Measurements from ENCODE around the gene OCSTAMP.

OCSTAMP gene

DNA sequence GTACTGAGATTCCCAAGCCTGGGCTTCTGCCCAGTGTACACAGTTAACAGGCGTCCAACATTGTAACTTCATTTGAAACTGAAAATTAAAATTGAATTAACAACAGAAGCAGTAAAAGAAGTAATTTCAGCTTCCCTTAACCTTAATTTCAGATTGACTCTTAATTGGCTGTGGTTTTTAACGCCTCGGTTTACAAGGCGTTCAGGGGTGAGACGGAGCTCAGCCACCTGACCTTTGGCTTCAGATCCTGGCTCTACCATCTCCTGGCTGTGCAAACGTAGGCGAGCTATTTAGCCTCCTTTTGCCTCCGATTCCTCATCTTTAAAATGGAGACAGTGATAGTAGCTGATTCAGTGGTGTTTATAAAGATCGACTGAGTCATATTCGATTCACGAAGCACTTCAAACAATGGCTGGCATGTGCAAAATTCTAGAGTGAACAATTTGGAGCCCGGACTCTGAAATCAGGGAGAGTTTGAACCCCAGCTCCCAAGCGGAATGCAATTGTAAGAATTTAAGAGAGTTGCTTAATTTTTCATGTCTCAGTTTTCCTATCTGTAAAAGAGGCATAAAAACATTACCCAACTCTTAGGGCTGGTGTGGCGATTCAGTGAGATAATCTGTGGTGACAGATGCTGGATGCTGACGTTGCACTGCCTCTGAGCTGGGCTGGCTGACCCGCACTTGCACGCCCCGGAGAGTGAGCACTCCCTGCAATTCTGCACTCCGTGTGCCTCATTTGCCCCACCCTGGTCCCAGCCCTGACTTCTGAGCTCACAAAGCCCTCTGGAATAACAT is 23.5 kb upstream of the OCSTAMP start:
- DNase-seq (ENCODE audit: low read depth in 2 of 3, low spot score in 2 of 3), result no peak

- no peak for DNase-seq (ENCODE audit: low read depth in 2 of 3, low spot score in 2 of 3)
Measured at GRCh38 chr20:46573234-46573633, 22.8 kb upstream of the OCSTAMP start.

DNA sequence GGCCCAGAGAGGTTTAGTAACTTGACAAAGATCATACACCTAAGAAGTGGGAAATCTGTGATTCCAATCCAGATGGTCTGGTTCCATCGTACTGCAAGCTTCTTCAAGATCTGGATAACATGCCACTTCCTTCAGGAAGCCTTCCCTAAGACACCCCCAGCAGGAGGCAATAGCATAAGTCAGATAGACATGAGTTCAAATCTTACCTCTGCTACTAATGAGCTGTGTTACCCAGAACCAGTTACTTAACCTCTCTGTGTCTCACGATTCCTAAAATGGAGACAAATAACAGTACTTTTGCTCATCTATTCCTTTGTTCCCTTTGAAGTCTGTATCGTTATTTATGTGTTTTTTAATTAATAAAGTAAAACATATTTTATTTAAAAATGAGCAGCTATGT is 22.3 kb upstream of the OCSTAMP start:
- no peak for DNase-seq (ENCODE audit: low read depth in 2 of 3, low spot score in 2 of 3)

DNA sequence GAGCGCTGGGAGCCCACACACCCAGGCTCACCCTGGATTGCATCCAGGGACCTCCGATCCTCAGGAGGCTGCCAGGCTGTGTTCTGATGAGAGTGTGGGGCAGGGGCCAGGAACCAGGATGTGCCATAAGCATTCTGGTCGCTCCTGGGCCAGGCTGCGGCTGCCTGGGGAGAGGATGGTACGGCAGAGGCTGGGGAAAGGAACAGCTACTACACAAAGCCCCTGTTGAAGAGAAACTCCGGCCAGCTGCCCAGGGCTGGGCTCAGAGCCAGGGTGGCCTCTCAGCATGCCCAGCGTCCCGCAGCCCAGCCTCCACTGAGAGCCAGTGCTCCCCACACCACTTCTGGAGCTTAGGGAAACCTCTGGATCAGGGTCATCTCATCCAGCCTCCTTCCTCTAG is 21.7 kb upstream of the OCSTAMP start:
- no peak for DNase-seq (ENCODE audit: low read depth in 2 of 3, low spot score in 2 of 3)

GRCh38 chr20:46571418-46571817 is 21.0 kb upstream of the OCSTAMP start:
- DNase-seq (ENCODE audit: low read depth in 2 of 3, low spot score in 2 of 3), result no peak

DNA sequence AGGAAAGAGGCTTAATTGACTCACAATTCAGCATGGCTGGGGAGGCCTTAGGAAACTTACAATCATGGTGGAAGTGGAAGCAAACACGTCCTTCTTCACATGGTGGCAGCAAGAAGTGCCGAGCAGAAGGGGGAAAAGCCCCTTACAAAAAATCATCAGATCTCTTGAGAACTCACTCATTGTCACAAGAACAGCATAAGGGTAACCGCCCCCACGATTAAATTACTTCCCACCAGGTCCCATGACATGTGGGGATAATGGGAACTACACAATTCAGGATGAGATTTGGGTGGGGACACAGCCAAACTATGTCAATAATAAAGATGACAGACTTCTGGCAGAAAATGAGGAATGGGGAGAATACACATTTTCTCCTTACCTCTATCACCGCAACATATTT is 20.5 kb upstream of the OCSTAMP start:
- no peak for DNase-seq (ENCODE audit: low read depth in 2 of 3, low spot score in 2 of 3)

GRCh38 chr20:46569961-46570360 is 19.5 kb upstream of the OCSTAMP start:
- DNase-seq (ENCODE audit: low read depth in 2 of 3, low spot score in 2 of 3), result no peak

GRCh38 chr20:46568570-46569129 is 18.2 kb upstream of the OCSTAMP start:
- no peak for DNase-seq (ENCODE audit: low read depth in 2 of 3, low spot score in 2 of 3)

- no peak for DNase-seq (ENCODE audit: low read depth in 2 of 3, low spot score in 2 of 3)
Measured at GRCh38 chr20:46566125-46566524, 15.7 kb upstream of the OCSTAMP start.

GRCh38 chr20:46564241-46564957 is 13.9 kb upstream of the OCSTAMP start:
- DNase-seq (ENCODE audit: low read depth in 2 of 3, low spot score in 2 of 3), result no peak

GRCh38 chr20:46563860-46564221 is 13.4 kb upstream of the OCSTAMP start:
- DNase-seq (ENCODE audit: low read depth in 2 of 3, low spot score in 2 of 3), result no peak

GRCh38 chr20:46563170-46563859 is 12.9 kb upstream of the OCSTAMP start:
- DNase-seq (ENCODE audit: low read depth in 2 of 3, low spot score in 2 of 3), result no peak

DNA sequence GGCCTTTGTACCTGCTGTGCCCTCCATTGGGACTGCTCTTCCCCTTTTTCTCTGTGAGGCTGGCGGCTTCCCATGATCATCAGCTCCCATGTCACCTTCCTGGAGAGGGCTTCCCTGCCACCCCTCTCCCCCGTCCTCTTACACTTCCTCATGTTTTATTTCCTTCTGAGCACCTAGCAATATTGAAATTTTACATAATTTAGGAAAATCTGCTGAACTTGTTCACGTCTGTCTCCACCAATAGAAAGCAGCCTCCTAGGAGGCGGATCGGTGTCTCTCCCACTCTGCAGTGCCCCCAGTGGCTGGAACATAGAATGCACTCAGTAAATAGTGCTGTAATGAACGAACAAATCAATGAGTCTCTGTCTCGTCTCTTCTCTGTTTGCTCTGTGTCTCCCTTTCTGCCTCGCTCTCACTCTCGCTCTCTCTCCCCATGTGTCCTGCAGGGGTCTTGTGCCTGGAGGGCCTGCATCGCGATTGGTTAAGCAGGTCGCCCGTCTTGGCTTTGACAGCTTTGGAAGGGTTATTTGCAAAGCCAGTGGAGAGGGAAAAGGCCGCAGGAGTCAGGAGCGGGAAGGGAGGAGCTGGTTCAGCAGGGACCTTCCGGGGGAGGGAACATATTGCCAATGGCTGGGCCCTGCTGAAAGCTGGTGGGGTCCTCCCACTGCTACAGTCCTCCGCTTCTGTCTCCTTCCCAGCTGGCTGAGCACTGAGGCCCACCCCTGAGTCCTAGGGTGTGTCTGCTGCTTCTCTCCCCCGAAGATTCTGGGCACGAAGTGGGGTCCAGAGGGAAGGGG is 12.1 kb upstream of the OCSTAMP start:
- DNase-seq (ENCODE audit: low read depth in 2 of 3, low spot score in 2 of 3), result peak in 2 of 3 experiments; percentile 40 to 49

- no peak for DNase-seq (ENCODE audit: low read depth in 2 of 3, low spot score in 2 of 3)
Measured at GRCh38 chr20:46562009-46562372, 11.5 kb upstream of the OCSTAMP start.

- no peak for DNase-seq (ENCODE audit: low read depth in 2 of 3, low spot score in 2 of 3)
Measured at GRCh38 chr20:46559685-46560440, 9.4 kb upstream of the OCSTAMP start.

DNA sequence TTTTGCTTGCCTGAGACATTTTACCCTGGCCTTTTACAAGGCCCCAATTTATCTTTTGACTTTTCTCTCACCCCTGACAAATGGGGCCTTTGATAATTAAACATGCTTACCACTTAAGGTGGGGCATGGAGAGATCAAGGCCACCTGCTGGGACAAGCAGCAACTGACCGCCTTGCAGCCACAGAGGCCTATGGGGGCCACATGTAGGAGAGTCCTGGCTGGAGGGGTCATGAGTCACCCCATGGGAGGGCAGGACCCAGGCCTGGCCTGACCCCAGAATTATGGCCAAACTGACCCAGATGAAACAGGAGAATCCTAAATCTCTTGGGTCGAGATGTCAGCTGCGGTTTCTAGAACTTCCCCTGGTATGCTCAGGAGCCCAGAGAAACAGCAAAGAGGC is 8.5 kb upstream of the OCSTAMP start:
- DNase-seq (ENCODE audit: low read depth in 2 of 3, low spot score in 2 of 3), result no peak

- DNase-seq (ENCODE audit: low read depth in 2 of 3, low spot score in 2 of 3), result peak in 1 of 3 experiments; percentile 30
Measured at GRCh38 chr20:46558511-46558959, 8.1 kb upstream of the OCSTAMP start.

- no peak for DNase-seq (ENCODE audit: low read depth in 2 of 3, low spot score in 2 of 3)
Measured at GRCh38 chr20:46557231-46557956, 6.9 kb upstream of the OCSTAMP start.

DNA sequence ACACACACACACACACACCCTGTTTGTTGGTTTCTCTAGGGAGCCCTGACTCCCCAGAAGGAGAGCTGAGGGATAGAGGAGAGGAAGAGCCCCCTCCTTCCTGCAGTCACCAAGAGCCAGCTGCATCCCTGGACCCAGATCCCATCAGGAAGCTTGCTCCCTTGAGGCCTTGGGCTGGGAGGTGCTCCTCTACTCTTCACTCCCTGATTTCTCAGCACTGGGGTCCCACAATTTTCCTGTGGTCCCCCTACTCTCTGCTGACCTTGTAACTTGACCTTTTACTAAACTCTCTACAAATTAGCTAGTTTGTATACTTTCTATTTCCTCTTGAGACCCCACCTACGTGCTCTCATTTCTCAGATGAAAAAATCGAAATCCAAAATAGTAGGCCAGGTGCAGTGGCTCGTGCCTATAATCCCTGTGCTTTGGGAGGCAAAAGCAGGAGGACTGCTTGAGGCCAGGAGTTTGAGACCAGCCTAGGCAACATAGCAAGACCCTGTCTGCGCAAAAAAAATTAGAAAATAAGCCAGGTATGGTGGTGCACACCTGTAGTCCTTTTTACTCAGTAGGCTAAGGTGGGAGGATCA is 5.0 kb upstream of the OCSTAMP start:
- DNase-seq (ENCODE audit: low read depth in 2 of 3, low spot score in 2 of 3), result no peak

Measured in activated CD8-positive, alpha-beta memory T cell treated with anti-CD3 and anti-CD28 coated beads for 48 hours (primary cell).